K562 (cell line): ENCODE measurements around the gene MTHFD2. TPM values are rescaled to one million over a fixed set of nuclear protein-coding genes. Genes with fewer than 3 reads are reported as not detected.

Source experiments
- CHAMP1 ChIP-seq: fragments of 450-650 bp; IDR thresholded peaks from 2 replicates; pipeline ENCODE4 v1.6.1; 2016; ENCODE audit warnings: mild to moderate bottlenecking
- CREB1 ChIP-seq, 2 experiments: sonication (generic) in 1 of 2; formaldehyde crosslinking in 1 of 2; IDR thresholded peaks; 2 replicates each; pipeline versions ENCODE4 v1.6.1 to v1.8.0; 2012 to 2022; ENCODE audit warnings: inconsistent platforms in 1 of 2, mild to moderate bottlenecking in 1 of 2, missing genetic modification reagents in 1 of 2, moderate library complexity in 1 of 2
- ELK1 ChIP-seq: sonication (generic); formaldehyde crosslinking; IDR thresholded peaks from 2 replicates; pipeline ENCODE4 v1.8.1; 2022; ENCODE audit warnings: missing genetic modification reagents
- EP300 ChIP-seq: IDR thresholded peaks from 2 replicates; pipeline ENCODE4 v1.6.1; 2012; ENCODE audit warnings: low read length, improper control_type of control experiment
- FOXK2 ChIP-seq, 2 experiments: fragments of 450-650 bp; IDR thresholded peaks in 1 of 2; conservative IDR thresholded peaks in 1 of 2; 2 replicates each; pipeline ENCODE4 v1.6.1; 2016; ENCODE audit warnings: low read depth in 2 of 2, mild to moderate bottlenecking in 1 of 2
- GABPA ChIP-seq: fragments of 200-800 bp; sonication (Bioruptor generic); conservative IDR thresholded peaks from 2 replicates; pipeline ENCODE4 v1.6.1; 2016; ENCODE audit warnings: low read depth, missing genetic modification characterization, missing compliant biosample characterization
- MBD1 ChIP-seq: fragments of 250-450 bp; sonication (Bioruptor Pico); IDR thresholded peaks from 2 replicates; pipeline ENCODE4 v1.8.0; 2022; ENCODE audit warnings: inconsistent platforms
- NFE2 ChIP-seq: IDR thresholded peaks from 2 replicates; pipeline ENCODE4 v1.6.1; 2014; ENCODE audit warnings: antibody characterized with exemption, low read depth
- PRDM10 ChIP-seq: fragments of 450-650 bp; IDR thresholded peaks from 2 replicates; pipeline ENCODE4 v1.6.1; 2018; ENCODE audit not compliant: partially characterized antibody
- SMARCA4 ChIP-seq: fragments of 450-650 bp; IDR thresholded peaks from 2 replicates; pipeline ENCODE4 v1.6.1; 2016
- SRSF7 ChIP-seq: fragments of 200-400 bp; formaldehyde crosslinking; optimal IDR thresholded peaks from 2 replicates; pipeline ENCODE3; 2017; ENCODE audit warnings: mild to moderate bottlenecking, low read depth, low read length
- VEZF1 ChIP-seq: fragments of 200-800 bp; sonication (Bioruptor generic); IDR thresholded peaks from 2 replicates; pipeline ENCODE4 v1.6.1; 2017; ENCODE audit warnings: missing genetic modification characterization, missing compliant biosample characterization
- ZFP30 ChIP-seq: fragments of 250-450 bp; sonication (Bioruptor Pico); IDR thresholded peaks from 2 replicates; pipeline ENCODE4 v1.8.0; 2022; ENCODE audit warnings: moderate library complexity, mild to moderate bottlenecking, inconsistent platforms, borderline replicate concordance
- ZNF232 ChIP-seq: sonication (generic); formaldehyde crosslinking; IDR thresholded peaks from 2 replicates; pipeline ENCODE4 v1.8.0; 2022; ENCODE audit warnings: mild to moderate bottlenecking, missing genetic modification reagents
- ZNF785 ChIP-seq: fragments of 250-450 bp; sonication (Bioruptor Pico); IDR thresholded peaks from 2 replicates; pipeline ENCODE4 v1.4.0; 2020; ENCODE audit warnings: mild to moderate bottlenecking
- ZZZ3 ChIP-seq: fragments of 450-650 bp; IDR thresholded peaks from 2 replicates; pipeline ENCODE4 v1.6.1; 2016; ENCODE audit warnings: antibody characterized with exemption, mild to moderate bottlenecking, moderate library complexity
- polyA plus RNA-seq, 8 experiments: library from polyadenylated mRNA; depleted of rRNA in 4 of 8; stranded (reverse) in 5 of 8; unstranded in 3 of 8; fragments of >200 nt; fragmentation: Nextera tagmentation in 2 of 8; fragmentation: Illumina TruSeq in 1 of 8; extraction: Ambion mirVana in 2 of 8; extraction: Trizol in 1 of 8; gene quantifications; 2 replicates each; pipeline versions ENCODE4 v1.2.1 to v1.2.3, GENCODE V29; 2011 to 2014; ENCODE audit warnings: inconsistent platforms in 1 of 8, missing spikeins in 1 of 8
- total RNA-seq, 7 experiments: library from RNA; depleted of rRNA in 6 of 7; stranded (reverse); fragments of >200 nt in 6 of 7; fragmentation: Illumina TruSeq in 2 of 7; extraction: Trizol in 2 of 7; gene quantifications; 2 replicates each; pipeline versions ENCODE4 v1.2.1 to v1.2.3, GENCODE V29; 2011 to 2021; ENCODE audit warnings: low replicate concordance in 1 of 7

Gene MTHFD2
- total and polyA plus RNA-seq, 9 of the 15 experiments (the other 6 are each of a cell fraction or from before 2014, with no cell fraction given) = 113 to 520 (median 234) TPM

GRCh38 chr2:74198461-74199274, at the start of gene MTHFD2 (continued):
- TF ChIP-seq VEZF1 (CRISPR knock-in tag) = peak; percentile 67
- peak; percentile 71 for TF ChIP-seq CREB1 (IDR thresholded peaks at IDR 0.05)
- TF ChIP-seq CREB1 (CRISPR knock-in tag; IDR thresholded peaks at IDR 0.05) = peak; percentile 64; the same call in 1 of the 2 replicates
- TF ChIP-seq SRSF7 = peak; percentile 85
- peak; percentile 52; the same call in 1 of the 2 replicates for TF ChIP-seq GABPA (tag)
- TF ChIP-seq EP300 = peak; percentile 58
- no peak for TF ChIP-seq CHAMP1
- no peak for TF ChIP-seq PRDM10
- no peak for TF ChIP-seq ZFP30 (CRISPR knock-in tag)
- no peak for TF ChIP-seq ZNF785
- no peak for TF ChIP-seq ZZZ3
- no peak for TF ChIP-seq MBD1 (CRISPR knock-in tag)
- no peak for TF ChIP-seq FOXK2 (conservative IDR thresholded peaks at IDR 0.05 in 1 of 2, IDR thresholded peaks at IDR 0.05 in 1 of 2; ENCODE audit: low read depth in 2 of 2)
- TF ChIP-seq ELK1 (CRISPR knock-in tag) = no peak
- no peak for TF ChIP-seq NFE2
- peak; percentile 12; the same call in 1 of the 2 replicates for TF ChIP-seq ZNF232 (CRISPR knock-in tag)
- TF ChIP-seq SMARCA4 = no peak
